ENCODE measurements around the gene SRCAP.

Gene SRCAP

GRCh38 chr16:30757316-30757715 lies 58.3 kb downstream of the SRCAP start:
- TF ChIP-seq EZH2phosphoT487 (IDR thresholded peaks at IDR 0.05; ENCODE audit: borderline replicate concordance) = no peak
- TF ChIP-seq, protein P1, sequence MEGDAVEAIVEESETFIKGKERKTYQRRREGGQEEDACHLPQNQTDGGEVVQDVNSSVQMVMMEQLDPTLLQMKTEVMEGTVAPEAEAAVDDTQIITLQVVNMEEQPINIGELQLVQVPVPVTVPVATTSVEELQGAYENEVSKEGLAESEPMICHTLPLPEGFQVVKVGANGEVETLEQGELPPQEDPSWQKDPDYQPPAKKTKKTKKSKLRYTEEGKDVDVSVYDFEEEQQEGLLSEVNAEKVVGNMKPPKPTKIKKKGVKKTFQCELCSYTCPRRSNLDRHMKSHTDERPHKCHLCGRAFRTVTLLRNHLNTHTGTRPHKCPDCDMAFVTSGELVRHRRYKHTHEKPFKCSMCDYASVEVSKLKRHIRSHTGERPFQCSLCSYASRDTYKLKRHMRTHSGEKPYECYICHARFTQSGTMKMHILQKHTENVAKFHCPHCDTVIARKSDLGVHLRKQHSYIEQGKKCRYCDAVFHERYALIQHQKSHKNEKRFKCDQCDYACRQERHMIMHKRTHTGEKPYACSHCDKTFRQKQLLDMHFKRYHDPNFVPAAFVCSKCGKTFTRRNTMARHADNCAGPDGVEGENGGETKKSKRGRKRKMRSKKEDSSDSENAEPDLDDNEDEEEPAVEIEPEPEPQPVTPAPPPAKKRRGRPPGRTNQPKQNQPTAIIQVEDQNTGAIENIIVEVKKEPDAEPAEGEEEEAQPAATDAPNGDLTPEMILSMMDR (conservative IDR thresholded peaks at IDR 0.05; ENCODE audit: low read length) = no peak
- H3K4me2 ChIP-seq (ENCODE audit: low read depth, low read length, poor library complexity, severe bottlenecking) = no peak overlapping the region
- peaks cover 2% of the 10 kb centered on the region; the same call in 1 of the 2 replicates for H3K79me2 ChIP-seq (ENCODE audit: insufficient read depth, low read length)
- H3K4me1 ChIP-seq (ENCODE audit: insufficient read depth, low read length, poor library complexity, severe bottlenecking) = peaks cover 6% of the 10 kb centered on the region
- H3K27me3 ChIP-seq (ENCODE audit: insufficient read depth, low read length, poor library complexity, severe bottlenecking) = no peaks in the 10 kb centered on the region
- peaks cover 19% of the 10 kb centered on the region; the same call in 1 of the 2 replicates for H3K36me3 ChIP-seq (ENCODE audit: insufficient read depth, low read length)
- H3F3A ChIP-seq (ENCODE audit: low read depth) = no peaks in the 10 kb centered on the region
- no peak overlapping the region for H2AFZ ChIP-seq (ENCODE audit: low read length)
- H3K9me3 ChIP-seq (ENCODE audit: insufficient read depth, low read depth, low read length) = no peaks in the 10 kb centered on the region
- no peak overlapping the region for H3K9ac ChIP-seq (ENCODE audit: low read depth, low read length, poor library complexity, severe bottlenecking)
- no peaks in the 10 kb centered on the region for H3K9me2 ChIP-seq (replicated peaks; ENCODE audit: low read depth, low read length)
- no peaks in the 10 kb centered on the region for H4K20me1 ChIP-seq (ENCODE audit: insufficient read depth, low read length, poor library complexity, severe bottlenecking)
- no peak overlapping the region for H3K4me3 ChIP-seq (ENCODE audit: low read length, poor library complexity, severe bottlenecking)

- Histone ChIP-seq H3K9me2 (replicated peaks; ENCODE audit: low read depth, low read length) (no peaks in the 10 kb centered on the region), H3F3A (ENCODE audit: low read depth) (no peaks in the 10 kb centered on the region), H3K79me2 (ENCODE audit: insufficient read depth, low read length) (peaks cover 19% of the 10 kb centered on the region), H3K9me3 (ENCODE audit: insufficient read depth, low read depth, low read length) (no peaks in the 10 kb centered on the region), H3K27me3 (ENCODE audit: insufficient read depth, low read length, poor library complexity, severe bottlenecking) (no peaks in the 10 kb centered on the region), H3K36me3 (ENCODE audit: insufficient read depth, low read length) (peaks cover 8% of the 10 kb centered on the region; the same call in 1 of the 2 replicates), H2AFZ (ENCODE audit: low read length) (no peak overlapping the region), H3K4me2 (ENCODE audit: low read depth, low read length, poor library complexity, severe bottlenecking) (no peak overlapping the region), H3K9ac (ENCODE audit: low read depth, low read length, poor library complexity, severe bottlenecking) (no peak overlapping the region), H4K20me1 (ENCODE audit: insufficient read depth, low read length, poor library complexity, severe bottlenecking) (peaks cover 12% of the 10 kb centered on the region), H3K4me3 (ENCODE audit: low read length, poor library complexity, severe bottlenecking) (no peak overlapping the region), H3K4me1 (ENCODE audit: insufficient read depth, low read length, poor library complexity, severe bottlenecking) (peaks cover 20% of the 10 kb centered on the region)
- TF ChIP-seq, protein P1 (conservative IDR thresholded peaks at IDR 0.05; ENCODE audit: low read length) = no peak
- TF ChIP-seq EZH2phosphoT487 (IDR thresholded peaks at IDR 0.05; ENCODE audit: borderline replicate concordance) = no peak
Observed at GRCh38 chr16:30758988-30759491, 60.1 kb downstream of the SRCAP start.

DNA sequence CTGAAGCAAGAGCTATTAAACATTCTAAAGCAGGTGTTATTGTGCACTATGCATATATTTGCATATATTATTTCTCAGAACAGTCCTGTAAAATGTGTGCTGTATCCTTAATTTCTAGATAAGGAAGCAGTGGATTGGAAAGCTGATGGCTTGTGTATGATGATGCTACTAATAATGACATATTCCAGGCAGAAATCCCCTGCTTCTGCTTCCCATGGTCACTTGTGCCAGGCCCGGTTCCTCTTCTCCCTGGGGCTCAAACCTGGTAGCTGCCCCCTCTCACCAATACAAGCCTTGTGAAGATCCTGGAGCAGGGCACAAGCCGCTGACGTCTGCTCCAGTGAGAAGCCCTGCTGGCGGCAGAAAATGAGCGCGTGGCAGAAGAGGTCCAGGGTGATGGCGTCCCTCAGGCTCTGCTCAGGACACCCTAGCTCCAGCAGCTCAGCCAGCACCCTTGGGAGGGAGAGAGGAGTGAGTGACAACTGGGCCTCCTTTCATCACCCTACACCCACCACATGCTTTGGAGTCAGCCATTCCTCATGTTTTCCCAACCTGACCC lies 61.1 kb downstream of the SRCAP start:
- H3K4me1 ChIP-seq (ENCODE audit: insufficient read depth, low read length, poor library complexity, severe bottlenecking) = peaks cover 23% of the 10 kb centered on the region
- H3K4me2 ChIP-seq (ENCODE audit: low read depth, low read length, poor library complexity, severe bottlenecking) = no peak overlapping the region
- H3K4me3 ChIP-seq (ENCODE audit: low read length, poor library complexity, severe bottlenecking) = no peak overlapping the region
- no peak overlapping the region for H3K9ac ChIP-seq (ENCODE audit: low read depth, low read length, poor library complexity, severe bottlenecking)
- no peaks in the 10 kb centered on the region for H3K9me2 ChIP-seq (replicated peaks; ENCODE audit: low read depth, low read length)
- H3K79me2 ChIP-seq (ENCODE audit: insufficient read depth, low read length) = peaks cover 28% of the 10 kb centered on the region
- no peaks in the 10 kb centered on the region for H3K27me3 ChIP-seq (ENCODE audit: insufficient read depth, low read length, poor library complexity, severe bottlenecking)
- peaks cover 22% of the 10 kb centered on the region for H4K20me1 ChIP-seq (ENCODE audit: insufficient read depth, low read length, poor library complexity, severe bottlenecking)
- H3K9me3 ChIP-seq (ENCODE audit: insufficient read depth, low read depth, low read length) = no peaks in the 10 kb centered on the region
- H3K36me3 ChIP-seq (ENCODE audit: insufficient read depth, low read length) = peaks cover 11% of the 10 kb centered on the region; the same call in 1 of the 2 replicates
- no peak overlapping the region for H2AFZ ChIP-seq (ENCODE audit: low read length)
- H3F3A ChIP-seq (ENCODE audit: low read depth) = no peaks in the 10 kb centered on the region
- no peak for TF ChIP-seq EZH2phosphoT487 (IDR thresholded peaks at IDR 0.05; ENCODE audit: borderline replicate concordance)
- TF ChIP-seq, protein P1 (conservative IDR thresholded peaks at IDR 0.05; ENCODE audit: low read length) = no peak

Measured in Loucy (cell line).